ENCODE data around the gene RNU5B-1. TPM values are rescaled to one million over a fixed set of nuclear protein-coding genes. Genes with fewer than 3 reads are reported as not detected.

The RNU5B-1 gene
- total RNA-seq, 1 donor, result not detected

GRCh38 chr15:65329984-65330735, 25.7 kb downstream of the RNU5B-1 start:
- no peak overlapping the region for H3K4me3 ChIP-seq (ENCODE audit: low read length)
- H3K4me1 ChIP-seq (ENCODE audit: insufficient read depth, low read length), result no peaks in the 10 kb centered on the region
- H3K9me3 ChIP-seq (ENCODE audit: low read depth, low read length), result no peaks in the 10 kb centered on the region
- no peaks in the 10 kb centered on the region for H3K27me3 ChIP-seq (ENCODE audit: insufficient read depth, low read length)

- Histone ChIP-seq H3K4me3 (ENCODE audit: low read length) (no peak overlapping the region), H3K4me1 (ENCODE audit: insufficient read depth, low read length) (no peaks in the 10 kb centered on the region), H3K9me3 (ENCODE audit: low read depth, low read length) (no peaks in the 10 kb centered on the region), H3K27me3 (ENCODE audit: insufficient read depth, low read length) (no peaks in the 10 kb centered on the region)
These were observed 26.6 kb downstream of the RNU5B-1 start for GRCh38 chr15:65330934-65331645.

GRCh38 chr15:65331811-65332210, 27.3 kb downstream of the RNU5B-1 start:
- no peaks in the 10 kb centered on the region for H3K27me3 ChIP-seq (ENCODE audit: insufficient read depth, low read length)
- no peaks in the 10 kb centered on the region for H3K9me3 ChIP-seq (ENCODE audit: low read depth, low read length)
- no peak overlapping the region for H3K4me3 ChIP-seq (ENCODE audit: low read length)
- H3K4me1 ChIP-seq (ENCODE audit: insufficient read depth, low read length), result no peaks in the 10 kb centered on the region

- H3K4me3 ChIP-seq (ENCODE audit: low read length), result no peak overlapping the region
- no peaks in the 10 kb centered on the region for H3K4me1 ChIP-seq (ENCODE audit: insufficient read depth, low read length)
- H3K27me3 ChIP-seq (ENCODE audit: insufficient read depth, low read length), result no peaks in the 10 kb centered on the region
- H3K9me3 ChIP-seq (ENCODE audit: low read depth, low read length), result no peaks in the 10 kb centered on the region
These were observed 28.1 kb downstream of the RNU5B-1 start for GRCh38 chr15:65332391-65333147.

- no peak overlapping the region for H3K4me3 ChIP-seq (ENCODE audit: low read length)
- no peaks in the 10 kb centered on the region for H3K27me3 ChIP-seq (ENCODE audit: insufficient read depth, low read length)
These were observed 28.8 kb downstream of the RNU5B-1 start for GRCh38 chr15:65333148-65333820.

GRCh38 chr15:65333856-65334255, 29.4 kb downstream of the RNU5B-1 start:
- Histone ChIP-seq H3K9me3 (ENCODE audit: low read depth, low read length) (no peaks in the 10 kb centered on the region), H3K4me1 (ENCODE audit: insufficient read depth, low read length) (no peaks in the 10 kb centered on the region), H3K27me3 (ENCODE audit: insufficient read depth, low read length) (no peaks in the 10 kb centered on the region), H3K4me3 (ENCODE audit: low read length) (no peak overlapping the region)

More at GRCh38 chr15:65333148-65333820, 28.8 kb downstream of the RNU5B-1 start:
- no peaks in the 10 kb centered on the region for H3K9me3 ChIP-seq (ENCODE audit: low read depth, low read length)
- H3K4me1 ChIP-seq (ENCODE audit: insufficient read depth, low read length), result no peaks in the 10 kb centered on the region

- no peaks in the 10 kb centered on the region for H3K9me3 ChIP-seq (ENCODE audit: low read depth, low read length)
- no peaks in the 10 kb centered on the region for H3K4me1 ChIP-seq (ENCODE audit: insufficient read depth, low read length)
- no peak overlapping the region for H3K4me3 ChIP-seq (ENCODE audit: low read length)
- no peaks in the 10 kb centered on the region for H3K27me3 ChIP-seq (ENCODE audit: insufficient read depth, low read length)
These were observed 30.2 kb downstream of the RNU5B-1 start for GRCh38 chr15:65334586-65335231.

- Histone ChIP-seq H3K9me3 (ENCODE audit: low read depth, low read length) (no peaks in the 10 kb centered on the region), H3K4me1 (ENCODE audit: insufficient read depth, low read length) (no peaks in the 10 kb centered on the region), H3K27me3 (ENCODE audit: insufficient read depth, low read length) (no peaks in the 10 kb centered on the region), H3K4me3 (ENCODE audit: low read length) (no peak overlapping the region)
These were observed 31.0 kb downstream of the RNU5B-1 start for GRCh38 chr15:65335278-65336055.

GRCh38 chr15:65336493-65337435, 32.3 kb downstream of the RNU5B-1 start:
- Histone ChIP-seq H3K27me3 (ENCODE audit: insufficient read depth, low read length) (no peaks in the 10 kb centered on the region), H3K9me3 (ENCODE audit: low read depth, low read length) (no peaks in the 10 kb centered on the region), H3K4me3 (ENCODE audit: low read length) (no peak overlapping the region)

GRCh38 chr15:65337436-65338070, 33.1 kb downstream of the RNU5B-1 start:
- Histone ChIP-seq H3K4me3 (ENCODE audit: low read length) (no peak overlapping the region), H3K9me3 (ENCODE audit: low read depth, low read length) (no peaks in the 10 kb centered on the region), H3K27me3 (ENCODE audit: insufficient read depth, low read length) (no peaks in the 10 kb centered on the region), H3K4me1 (ENCODE audit: insufficient read depth, low read length) (no peaks in the 10 kb centered on the region)

More at GRCh38 chr15:65336493-65337435, 32.3 kb downstream of the RNU5B-1 start:
- H3K4me1 ChIP-seq (ENCODE audit: insufficient read depth, low read length), result no peaks in the 10 kb centered on the region

- no peaks in the 10 kb centered on the region for H3K27me3 ChIP-seq (ENCODE audit: insufficient read depth, low read length)
- H3K9me3 ChIP-seq (ENCODE audit: low read depth, low read length), result no peaks in the 10 kb centered on the region
- no peak overlapping the region for H3K4me3 ChIP-seq (ENCODE audit: low read length)
- H3K4me1 ChIP-seq (ENCODE audit: insufficient read depth, low read length), result no peaks in the 10 kb centered on the region
These were observed 33.9 kb downstream of the RNU5B-1 start for GRCh38 chr15:65338366-65338765.

- no peaks in the 10 kb centered on the region for H3K4me1 ChIP-seq (ENCODE audit: insufficient read depth, low read length)
These were observed 34.3 kb downstream of the RNU5B-1 start for GRCh38 chr15:65338823-65339222.

More at GRCh38 chr15:65338823-65339222, 34.3 kb downstream of the RNU5B-1 start:
- Histone ChIP-seq H3K9me3 (ENCODE audit: low read depth, low read length) (no peaks in the 10 kb centered on the region), H3K27me3 (ENCODE audit: insufficient read depth, low read length) (no peaks in the 10 kb centered on the region), H3K4me3 (ENCODE audit: low read length) (no peak overlapping the region)

Data from mononuclear cell (primary cell).